Lower leg skin (tissue), 3 donors: ENCODE results near the gene PIAS3.

Experiments used
- POLR2A ChIP-seq, 2 donors: fragments of 450-650 bp; IDR thresholded peaks; one replicate each; pipeline ENCODE4 v1.6.1; 2016 to 2017; ENCODE audit warnings: antibody characterized with exemption in 2 of 2, mild to moderate bottlenecking in 1 of 2, moderate library complexity in 1 of 2
- TF ChIP-seq, protein P1 (sequence below), 3 donors: fragments of 450-650 bp; IDR thresholded peaks; one replicate each; pipeline ENCODE4 v1.5.1; 2016; ENCODE audit warnings: antibody characterized with exemption in 3 of 3, mild to moderate bottlenecking in 3 of 3, moderate library complexity in 2 of 3

DNA sequence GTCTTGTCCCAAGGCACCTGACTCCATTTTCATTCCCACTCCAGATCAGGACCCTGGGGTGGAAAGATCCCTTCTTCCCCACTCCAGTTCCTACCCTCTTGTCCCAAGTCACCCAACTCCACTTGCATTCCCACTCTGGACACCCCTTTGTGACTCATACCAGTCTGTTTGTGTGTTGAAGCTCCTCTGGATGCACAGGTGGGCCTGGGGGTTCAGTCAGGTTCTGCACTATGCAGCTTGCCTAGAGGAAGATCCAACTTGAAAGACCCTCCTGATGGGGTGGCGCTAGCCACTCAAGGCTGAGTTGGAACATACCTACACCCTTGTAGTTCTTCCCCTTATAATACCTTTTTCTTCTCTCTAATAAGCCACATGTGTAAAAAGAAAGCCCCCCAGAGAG lies 36.6 kb upstream of the PIAS3 start:
- TF ChIP-seq, protein P1, sequence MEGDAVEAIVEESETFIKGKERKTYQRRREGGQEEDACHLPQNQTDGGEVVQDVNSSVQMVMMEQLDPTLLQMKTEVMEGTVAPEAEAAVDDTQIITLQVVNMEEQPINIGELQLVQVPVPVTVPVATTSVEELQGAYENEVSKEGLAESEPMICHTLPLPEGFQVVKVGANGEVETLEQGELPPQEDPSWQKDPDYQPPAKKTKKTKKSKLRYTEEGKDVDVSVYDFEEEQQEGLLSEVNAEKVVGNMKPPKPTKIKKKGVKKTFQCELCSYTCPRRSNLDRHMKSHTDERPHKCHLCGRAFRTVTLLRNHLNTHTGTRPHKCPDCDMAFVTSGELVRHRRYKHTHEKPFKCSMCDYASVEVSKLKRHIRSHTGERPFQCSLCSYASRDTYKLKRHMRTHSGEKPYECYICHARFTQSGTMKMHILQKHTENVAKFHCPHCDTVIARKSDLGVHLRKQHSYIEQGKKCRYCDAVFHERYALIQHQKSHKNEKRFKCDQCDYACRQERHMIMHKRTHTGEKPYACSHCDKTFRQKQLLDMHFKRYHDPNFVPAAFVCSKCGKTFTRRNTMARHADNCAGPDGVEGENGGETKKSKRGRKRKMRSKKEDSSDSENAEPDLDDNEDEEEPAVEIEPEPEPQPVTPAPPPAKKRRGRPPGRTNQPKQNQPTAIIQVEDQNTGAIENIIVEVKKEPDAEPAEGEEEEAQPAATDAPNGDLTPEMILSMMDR (IDR thresholded peaks at IDR 0.05), result no peak
- no peak for TF ChIP-seq POLR2A (IDR thresholded peaks at IDR 0.05)
